Panc1 (cell line): Measurements from ENCODE around the gene ZFP90. TPM values are rescaled to one million over a fixed set of nuclear protein-coding genes. Genes with fewer than 3 reads are reported as not detected.

Experiments
- ATAC-seq: fragments of 200-7000 bp; cut with Tn5 transposase; 2 replicates; pipeline ENCODE4 v1.9.1; 2020; ENCODE audit warnings: mild to moderate bottlenecking, moderate library complexity
- BruUV-seq: library from RNA; stranded (reverse); fragments of 400-500 nt; replicated peaks from 2 replicates; lab custom pipeline; 2021; lab: Mats Ljungman, UMichigan
- CTCF ChIA-PET: fragments of 300-600 bp; sonication (Branson Sonifier 250); formaldehyde crosslinking; loops from one replicate; lab custom pipeline; 2022; ENCODE audit warnings: antibody characterized with exemption; lab: Charles Lee
- POLR2A ChIA-PET: fragments of 300-600 bp; sonication (Branson Sonifier 250); formaldehyde crosslinking; loops from one replicate; lab custom pipeline; 2022; ENCODE audit warnings: antibody characterized with exemption; lab: Charles Lee
- DNase-seq: peaks from one replicate; pipeline ENCODE4 v3.0.0-alpha.2; 2010; ENCODE audit warnings: low read depth, low spot score
- H3K27ac ChIP-seq: 2 replicates; pipeline ENCODE4 v1.5.1; 2011; ENCODE audit warnings: mild to moderate bottlenecking, low read length, inconsistent platforms
- H3K27me3 ChIP-seq: fragments of 200-500 bp; sonication (Bioruptor generic); 2 replicates; pipeline ENCODE4 v1.6.0; 2014; ENCODE audit warnings: low read length, inconsistent platforms; ENCODE audit not compliant: control insufficient read depth, insufficient read depth
- H3K36me3 ChIP-seq: fragments of 200-500 bp; sonication (Bioruptor generic); 2 replicates; pipeline ENCODE4 v1.5.1; 2014; ENCODE audit warnings: inconsistent platforms, mild to moderate bottlenecking, low read length, moderate library complexity; ENCODE audit not compliant: control insufficient read depth, insufficient read depth
- H3K4me1 ChIP-seq: 2 replicates; pipeline ENCODE4 v1.5.1; 2011; ENCODE audit warnings: inconsistent platforms, mild to moderate bottlenecking, low read length, moderate library complexity; ENCODE audit not compliant: control insufficient read depth, insufficient read depth
- H3K4me3 ChIP-seq, 2 experiments: 2 replicates each; pipeline ENCODE4 v1.5.1; 2011 to 2012; ENCODE audit warnings: low read depth in 2 of 2, low read length in 2 of 2, mild to moderate bottlenecking in 2 of 2, inconsistent platforms in 1 of 2, moderate library complexity in 1 of 2
- H3K9me3 ChIP-seq: fragments of 200-500 bp; sonication (Bioruptor generic); 2 replicates; pipeline ENCODE4 v1.5.1; 2014; ENCODE audit warnings: low read depth, mild to moderate bottlenecking, inconsistent platforms, low read length, moderate library complexity; ENCODE audit not compliant: control insufficient read depth, insufficient read depth
- CTCF ChIP-seq: fragments of 450-650 bp; IDR thresholded peaks from 2 replicates; pipeline ENCODE4 v1.5.1; 2017; ENCODE audit warnings: mild to moderate bottlenecking
- POLR2AphosphoS5 ChIP-seq: IDR thresholded peaks from 2 replicates; pipeline ENCODE4 v1.6.1; 2012; ENCODE audit warnings: mild to moderate bottlenecking, low read depth, low read length, moderate library complexity
- REST ChIP-seq, 2 experiments: IDR thresholded peaks; 2 replicates each; pipeline ENCODE4 v1.6.1; 2011 to 2012; ENCODE audit warnings: low read depth in 2 of 2, control low read depth in 1 of 2, low read length in 1 of 2, mild to moderate bottlenecking in 1 of 2, moderate library complexity in 1 of 2; ENCODE audit not compliant: insufficient read depth in 1 of 2
- SIN3A ChIP-seq: IDR thresholded peaks from 2 replicates; pipeline ENCODE4 v1.6.1; 2012; ENCODE audit warnings: low read depth, mild to moderate bottlenecking, low read length, moderate library complexity, borderline replicate concordance; ENCODE audit not compliant: insufficient read depth
- TCF7L2 ChIP-seq: IDR thresholded peaks from 2 replicates; pipeline ENCODE4 v1.6.1; 2011; ENCODE audit warnings: mild to moderate bottlenecking, low read depth, low read length, inconsistent platforms
- in situ Hi-C: cut with HindIII; loops from 2 replicates; pipeline ENCODE4 v1.10.0; 2016; ENCODE audit warnings: low sequenced_read_pairs, low pct_unique_long_range_greater_than_20kb
- intact Hi-C: fragments of 100-400 bp; cut with micrococcal nuclease; formaldehyde crosslinking; loops from one replicate; pipeline ENCODE4 v1.10.0; 2022; ENCODE audit not compliant: unreplicated experiment
- total RNA-seq: library from RNA; stranded (reverse); gene quantifications from one replicate; pipeline ENCODE4 v1.2.1, GENCODE V29; 2021; ENCODE audit not compliant: unreplicated experiment

The ZFP90 gene
- total RNA-seq, 1 experiment from 2014 or later: 16.8 TPM

GRCh38 chr16:68517606-68518166 lies 21.4 kb upstream of the ZFP90 start:
- DNase-seq (no peak), ATAC-seq (no peak)
- CTCF ChIA-PET: no interaction called here
- Histone ChIP-seq H3K4me1 (no peaks in the 10 kb centered on the region), H3K27ac (no peak overlapping the region), H3K4me3 (no peak overlapping the region), H3K9me3 (no peaks in the 10 kb centered on the region), H3K27me3 (no peaks in the 10 kb centered on the region), H3K36me3 (no peaks in the 10 kb centered on the region)
- no peak for TF ChIP-seq TCF7L2
- no peak for TF ChIP-seq POLR2AphosphoS5
- TF ChIP-seq CTCF: no peak
- no peak for TF ChIP-seq SIN3A
- no peak for TF ChIP-seq REST (IDR thresholded peaks at IDR 0.05; ENCODE audit: insufficient read depth in 1 of 2, low read depth in 2 of 2, low read length in 1 of 2)
- in situ Hi-C loops (no loop called here), intact Hi-C loops (no loop called here)
- BruUV-seq: no TSS peak
- POLR2A ChIA-PET: no interaction called here

- Histone ChIP-seq H3K27me3 (no peaks in the 10 kb centered on the region), H3K9me3 (no peaks in the 10 kb centered on the region), H3K36me3 (no peaks in the 10 kb centered on the region), H3K27ac (no peak overlapping the region), H3K4me1 (no peaks in the 10 kb centered on the region), H3K4me3 (no peak overlapping the region)
- CTCF ChIA-PET: no interaction called here
- DNase-seq (no peak), ATAC-seq (no peak)
- POLR2A ChIA-PET: interaction anchor here (0.5 kb wide), 1 partner anchor 221 kb away, joined by 3 read pairs; no protein-coding TSS in a partner anchor
- intact Hi-C loops (no loop called here), in situ Hi-C loops (no loop called here)
- TF ChIP-seq REST (IDR thresholded peaks at IDR 0.05; ENCODE audit: insufficient read depth in 1 of 2, low read depth in 2 of 2, low read length in 1 of 2): no peak
- no peak for TF ChIP-seq SIN3A
- no peak for TF ChIP-seq TCF7L2
- no peak for TF ChIP-seq POLR2AphosphoS5
- no peak for TF ChIP-seq CTCF
- no TSS peak for BruUV-seq
These were observed 19.8 kb upstream of the ZFP90 start for GRCh38 chr16:68519225-68519745.
